Stomach (tissue), 9 donors: Measurements from ENCODE around the gene PSMD10. TPM values are rescaled to one million over a fixed set of nuclear protein-coding genes. Genes with fewer than 3 reads are reported as not detected.
A peak's percentile ranks its signal among the peaks of the same experiment; 100 is the strongest.

Source experiments
- DNase-seq, 2 donors: peaks; one replicate each; pipeline versions ENCODE4 v3.0.0 to v3.0.0-alpha.2; 2013 to 2019
- H3K27ac ChIP-seq, 5 donors: fragments of 200-600 bp in 4 of 5; sonication (generic) in 4 of 5; one replicate each; pipeline ENCODE4 v1.5.1; 2013 to 2019; ENCODE audit warnings: mild to moderate bottlenecking in 1 of 5, moderate library complexity in 1 of 5
- H3K27me3 ChIP-seq, 3 donors: fragments of 200-600 bp; sonication (generic); one replicate each; pipeline ENCODE4 v1.5.1; 2017 to 2019; ENCODE audit warnings: mixed run types in 1 of 3
- H3K36me3 ChIP-seq, 4 donors: fragments of 200-600 bp; sonication (generic); 1 replicate in 3 of 4; 2 replicates in 1 of 4; pipeline ENCODE4 v1.5.1; 2016 to 2019
- H3K4me1 ChIP-seq, 4 donors: fragments of 200-600 bp; sonication (generic); one replicate each; pipeline ENCODE4 v1.5.1; 2016 to 2019
- H3K4me3 ChIP-seq, 4 donors: fragments of 200-600 bp; sonication (generic) in 3 of 4; one replicate each; pipeline ENCODE4 v1.5.1; 2016 to 2019; ENCODE audit warnings: mild to moderate bottlenecking in 1 of 4
- H3K9me3 ChIP-seq, 4 donors: fragments of 200-600 bp; sonication (generic); one replicate each; pipeline ENCODE4 v1.5.1; 2016 to 2019
- EP300 ChIP-seq: sonication (generic); formaldehyde crosslinking; IDR thresholded peaks from one replicate; pipeline ENCODE4 v1.6.1; 2017; ENCODE audit warnings: antibody characterized with exemption
- POLR2A ChIP-seq, 4 donors: fragments of 450-650 bp; IDR thresholded peaks; one replicate each; pipeline ENCODE4 v1.6.1; 2016; ENCODE audit warnings: antibody characterized with exemption in 4 of 4, control low read depth in 2 of 4, mild to moderate bottlenecking in 1 of 4, moderate library complexity in 1 of 4
- POLR2AphosphoS5 ChIP-seq, 3 donors: sonication (generic); formaldehyde crosslinking; IDR thresholded peaks; one replicate each; pipeline ENCODE4 v1.6.1; 2016; ENCODE audit warnings: antibody characterized with exemption in 3 of 3
- WGBS, 5 donors: extraction: QIAGEN DNeasy Blood & Tissue Kit in 3 of 5; methylation state at CpG; one replicate each; pipeline versions ENCODE4 v1.1.5 to v1.1.7; 2013 to 2018; 5-methylcytosine and 5-hydroxymethylcytosine counted together
- intact Hi-C: fragments of 100-400 bp; cut with DNase I; formaldehyde crosslinking; loops from one replicate; pipeline ENCODE4 v1.15.1; 2023; ENCODE audit warnings: low total_unique reads
- polyA plus RNA-seq, 3 donors: library from polyadenylated mRNA; stranded (reverse); fragments of 200-250 nt; gene quantifications; one replicate each; pipeline ENCODE4 v1.2.3, GENCODE V29; 2013
- total RNA-seq, 5 donors: library from RNA; depleted of rRNA; stranded (reverse); fragments of >200 nt; gene quantifications; one replicate each; pipeline versions ENCODE4 v1.1.0 to v1.2.3, GENCODE V29; 2014 to 2016
- TF ChIP-seq, protein P1 (sequence below), 7 experiments: fragments of 450-650 bp in 4 of 7; fragments of 200-600 bp in 3 of 7; sonication (generic) in 3 of 7; IDR thresholded peaks; one replicate each; pipeline ENCODE4 v1.5.1; 2016 to 2019; ENCODE audit warnings: antibody characterized with exemption in 7 of 7, control low read depth in 2 of 7, mild to moderate bottlenecking in 1 of 7
- donor health status: healthy with polysubstance abuse.
- donor health status: Bipolar disorder and iron deficiency.
- donor health status: healthy.

The PSMD10 gene
- total and polyA plus RNA-seq, 8 donors: 10.4 to 65.7 (median 25.4) TPM; not detected in 1

DNA sequence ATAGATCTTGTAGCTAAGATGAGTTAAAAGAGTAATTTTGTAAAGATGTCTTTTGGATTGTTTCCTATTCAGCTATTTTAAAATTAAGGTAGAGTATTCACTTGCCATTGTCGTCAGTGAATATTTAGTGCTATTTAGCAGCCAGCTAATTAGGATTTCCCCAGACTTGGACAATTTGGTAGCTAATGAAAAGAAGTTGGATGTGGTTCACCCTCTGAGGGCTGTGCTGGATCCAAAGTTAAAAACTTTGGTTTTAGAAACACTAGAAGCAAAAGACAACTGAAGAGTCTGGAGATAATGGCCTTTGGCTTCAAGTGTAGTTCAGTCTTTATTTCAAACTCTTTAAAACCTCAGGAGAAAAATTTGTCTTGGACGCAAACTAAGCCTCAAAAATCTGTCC, 41.5 kb upstream of the PSMD10 start:
- no peaks in the 10 kb centered on the region for H3K4me1 ChIP-seq
- TF ChIP-seq POLR2A (IDR thresholded peaks at IDR 0.05) (no peak), POLR2AphosphoS5 (IDR thresholded peaks at IDR 0.05) (no peak), EP300 (no peak)
- TF ChIP-seq, protein P1, sequence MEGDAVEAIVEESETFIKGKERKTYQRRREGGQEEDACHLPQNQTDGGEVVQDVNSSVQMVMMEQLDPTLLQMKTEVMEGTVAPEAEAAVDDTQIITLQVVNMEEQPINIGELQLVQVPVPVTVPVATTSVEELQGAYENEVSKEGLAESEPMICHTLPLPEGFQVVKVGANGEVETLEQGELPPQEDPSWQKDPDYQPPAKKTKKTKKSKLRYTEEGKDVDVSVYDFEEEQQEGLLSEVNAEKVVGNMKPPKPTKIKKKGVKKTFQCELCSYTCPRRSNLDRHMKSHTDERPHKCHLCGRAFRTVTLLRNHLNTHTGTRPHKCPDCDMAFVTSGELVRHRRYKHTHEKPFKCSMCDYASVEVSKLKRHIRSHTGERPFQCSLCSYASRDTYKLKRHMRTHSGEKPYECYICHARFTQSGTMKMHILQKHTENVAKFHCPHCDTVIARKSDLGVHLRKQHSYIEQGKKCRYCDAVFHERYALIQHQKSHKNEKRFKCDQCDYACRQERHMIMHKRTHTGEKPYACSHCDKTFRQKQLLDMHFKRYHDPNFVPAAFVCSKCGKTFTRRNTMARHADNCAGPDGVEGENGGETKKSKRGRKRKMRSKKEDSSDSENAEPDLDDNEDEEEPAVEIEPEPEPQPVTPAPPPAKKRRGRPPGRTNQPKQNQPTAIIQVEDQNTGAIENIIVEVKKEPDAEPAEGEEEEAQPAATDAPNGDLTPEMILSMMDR (IDR thresholded peaks at IDR 0.05): no peak
- no peak overlapping the region for H3K4me3 ChIP-seq
- no peak overlapping the region for H3K27ac ChIP-seq
- H3K27me3 ChIP-seq: no peaks in the 10 kb centered on the region
- H3K9me3 ChIP-seq: no peaks in the 10 kb centered on the region
- DNase-seq: peak in 1 of 2 donors; percentile 15
- 76 to 89% (median 83%) methylated on average over 2 of the region's 2 CpGs for WGBS, 5 donors
- peaks cover 0 to 38% (median 27%) of the 10 kb centered on the region in 4 donors for H3K36me3 ChIP-seq
- intact Hi-C loops: no loop called here

DNA sequence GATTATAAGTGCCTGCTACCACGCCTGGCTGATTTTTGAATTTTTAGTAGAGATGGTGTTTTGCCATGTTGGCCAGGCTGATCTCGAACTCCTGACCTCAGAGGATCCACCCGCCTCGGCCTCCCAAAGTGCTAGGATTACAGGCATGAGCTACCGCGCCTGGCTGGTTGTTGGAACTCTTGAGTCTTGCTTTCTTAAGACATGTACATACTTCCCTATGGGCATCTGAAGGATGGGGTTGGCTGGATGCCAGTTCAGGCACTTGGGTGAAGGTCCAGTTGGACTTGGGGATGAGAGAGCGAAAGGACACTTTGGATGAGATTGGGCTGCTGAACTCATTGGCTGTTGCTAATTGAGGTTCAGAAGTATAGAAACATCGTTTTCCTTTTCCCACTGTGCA, 40.7 kb upstream of the PSMD10 start:
- H3K36me3 ChIP-seq: peaks cover 0 to 33% (median 22%) of the 10 kb centered on the region in 4 donors
- DNase-seq: no peak

DNA sequence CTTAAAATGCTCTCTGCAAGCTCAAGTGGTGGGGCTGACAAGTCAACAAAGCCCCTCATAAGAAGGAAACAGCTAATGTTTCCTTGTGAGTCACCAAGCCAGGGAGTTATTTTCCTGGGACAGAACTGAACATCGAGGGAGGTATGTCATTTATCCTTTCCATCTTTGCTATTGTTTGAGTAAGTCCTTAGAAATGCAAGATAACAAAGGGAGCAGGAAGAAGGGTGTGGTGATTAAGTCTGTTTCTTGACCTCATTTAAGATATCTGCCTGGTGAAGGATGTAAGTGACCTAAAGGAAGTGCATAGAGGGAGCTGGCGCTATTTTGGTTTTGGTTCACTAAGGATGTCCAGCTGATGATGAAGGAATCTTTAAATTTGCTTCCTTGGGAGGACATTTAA, 40.1 kb upstream of the PSMD10 start:
- 45 to 77% (median 57%) methylated on average over 2 of the region's 2 CpGs for whole genome bisulfite sequencing, 5 donors
- H3K27ac ChIP-seq: no peak overlapping the region
- intact Hi-C loops: no loop called here

More for the DNA sequence above, 40.7 kb upstream of the PSMD10 start:
- WGBS, 5 donors: 82 to 93% (median 91%) methylated on average over 5 to 8 of the region's 8 CpGs
- H3K9me3 ChIP-seq: no peaks in the 10 kb centered on the region
- intact Hi-C loops: no loop called here
- no peaks in the 10 kb centered on the region for H3K4me1 ChIP-seq
- H3K27me3 ChIP-seq: no peaks in the 10 kb centered on the region
- H3K4me3 ChIP-seq: no peak overlapping the region
- H3K27ac ChIP-seq: no peak overlapping the region
- TF ChIP-seq POLR2A (IDR thresholded peaks at IDR 0.05) (no peak), EP300 (no peak), POLR2AphosphoS5 (IDR thresholded peaks at IDR 0.05) (no peak)
- TF ChIP-seq, protein P1 (IDR thresholded peaks at IDR 0.05): no peak

DNA sequence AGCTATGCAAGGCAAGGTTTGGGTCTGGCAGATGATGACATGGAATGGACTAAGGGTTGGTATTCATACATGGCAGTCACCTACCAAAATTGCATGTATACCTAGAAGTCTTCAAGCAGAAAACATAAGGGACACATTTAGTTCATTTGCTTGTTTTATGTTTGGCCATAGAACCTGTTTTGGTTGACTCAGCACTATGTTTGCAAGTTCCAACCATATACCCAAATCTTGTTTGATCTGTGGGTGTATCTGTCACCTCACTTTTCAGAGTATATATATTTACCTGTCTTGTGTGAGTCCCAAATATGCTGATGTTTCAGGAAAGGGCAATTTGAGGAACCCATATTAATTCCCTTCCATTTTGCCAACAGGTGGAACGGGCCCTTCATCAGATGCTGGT, 39.5 kb upstream of the PSMD10 start:
- H3K4me1 ChIP-seq: no peaks in the 10 kb centered on the region
- 78 to 100% (median 91%) methylated on average over 1 of the region's 1 CpG for WGBS, 5 donors
- peaks cover 0 to 36% (median 22%) of the 10 kb centered on the region in 4 donors for H3K36me3 ChIP-seq
- H3K27ac ChIP-seq: no peak overlapping the region
- DNase-seq: no peak
- no peaks in the 10 kb centered on the region for H3K9me3 ChIP-seq
- H3K27me3 ChIP-seq: no peaks in the 10 kb centered on the region
- intact Hi-C loops: no loop called here
- H3K4me3 ChIP-seq: no peak overlapping the region
- TF ChIP-seq EP300: no peak
- no peak for TF ChIP-seq POLR2A (IDR thresholded peaks at IDR 0.05)
- no peak for TF ChIP-seq POLR2AphosphoS5 (IDR thresholded peaks at IDR 0.05)
- TF ChIP-seq, protein P1 (IDR thresholded peaks at IDR 0.05): no peak

More for the DNA sequence above, 40.1 kb upstream of the PSMD10 start:
- Histone ChIP-seq H3K9me3 (no peaks in the 10 kb centered on the region), H3K4me3 (no peak overlapping the region), H3K4me1 (no peaks in the 10 kb centered on the region), H3K36me3 (peaks cover 0 to 36% (median 20%) of the 10 kb centered on the region in 4 donors), H3K27me3 (no peaks in the 10 kb centered on the region)
- TF ChIP-seq POLR2AphosphoS5 (IDR thresholded peaks at IDR 0.05): peak in 1 of 3 donors; percentile 27
- TF ChIP-seq, protein P1 (IDR thresholded peaks at IDR 0.05): no peak
- peak in 1 of 2 donors; percentile 11 for DNase-seq
